ENCODE results near the gene EXOC6B.

Gene EXOC6B

GRCh38 chr2:72413716-72414115, 412.1 kb downstream of the EXOC6B start:
- Histone ChIP-seq H3K4me1 (no peaks in the 10 kb centered on the region), H3K27ac (no peak overlapping the region), H3K36me3 (ENCODE audit: control insufficient read depth, insufficient read depth, low read length) (no peaks in the 10 kb centered on the region), H3K4me2 (ENCODE audit: low read length) (no peak overlapping the region), H3K27me3 (ENCODE audit: control insufficient read depth, insufficient read depth, low read length) (no peaks in the 10 kb centered on the region), H2AFZ (no peak overlapping the region), H3K4me3 (ENCODE audit: low read depth, low read length) (no peak overlapping the region), H3K9ac (no peak overlapping the region), H3K9me3 (ENCODE audit: control insufficient read depth, low read length) (no peaks in the 10 kb centered on the region), H3K79me2 (no peaks in the 10 kb centered on the region)
- TF ChIP-seq CTCF (IDR thresholded peaks at IDR 0.05), result no peak

GRCh38 chr2:72412214-72412613, 413.6 kb downstream of the EXOC6B start:
- Histone ChIP-seq H3K9me3 (ENCODE audit: control insufficient read depth, low read length) (no peaks in the 10 kb centered on the region), H3K4me2 (ENCODE audit: low read length) (no peak overlapping the region), H3K36me3 (ENCODE audit: control insufficient read depth, insufficient read depth, low read length) (no peaks in the 10 kb centered on the region), H3K27ac (no peak overlapping the region), H3K79me2 (no peaks in the 10 kb centered on the region), H3K4me1 (no peaks in the 10 kb centered on the region), H3K27me3 (ENCODE audit: control insufficient read depth, insufficient read depth, low read length) (no peaks in the 10 kb centered on the region), H2AFZ (no peak overlapping the region), H3K4me3 (ENCODE audit: low read depth, low read length) (no peak overlapping the region), H3K9ac (no peak overlapping the region)
- no peak for TF ChIP-seq CTCF (IDR thresholded peaks at IDR 0.05)

- no peaks in the 10 kb centered on the region for H3K79me2 ChIP-seq
- H2AFZ ChIP-seq, result no peak overlapping the region
- no peak overlapping the region for H3K4me2 ChIP-seq (ENCODE audit: low read length)
- H3K27ac ChIP-seq, result no peak overlapping the region
- no peaks in the 10 kb centered on the region for H3K9me3 ChIP-seq (ENCODE audit: control insufficient read depth, low read length)
- H3K9ac ChIP-seq, result no peak overlapping the region
- TF ChIP-seq CTCF (IDR thresholded peaks at IDR 0.05), result no peak
- H3K27me3 ChIP-seq (ENCODE audit: control insufficient read depth, insufficient read depth, low read length), result no peaks in the 10 kb centered on the region
- H3K4me3 ChIP-seq (ENCODE audit: low read depth, low read length), result no peak overlapping the region
- no peaks in the 10 kb centered on the region for H3K4me1 ChIP-seq
- no peaks in the 10 kb centered on the region for H3K36me3 ChIP-seq (ENCODE audit: control insufficient read depth, insufficient read depth, low read length)
These were observed 426.0 kb downstream of the EXOC6B start for GRCh38 chr2:72399879-72400278.

- Histone ChIP-seq H3K4me3 (ENCODE audit: low read depth, low read length) (no peak overlapping the region), H3K9ac (no peak overlapping the region), H3K4me1 (no peaks in the 10 kb centered on the region), H3K4me2 (ENCODE audit: low read length) (no peak overlapping the region), H3K79me2 (no peaks in the 10 kb centered on the region), H2AFZ (no peak overlapping the region), H3K36me3 (ENCODE audit: control insufficient read depth, insufficient read depth, low read length) (no peaks in the 10 kb centered on the region), H3K27ac (no peak overlapping the region), H3K9me3 (ENCODE audit: control insufficient read depth, low read length) (no peaks in the 10 kb centered on the region), H3K27me3 (ENCODE audit: control insufficient read depth, insufficient read depth, low read length) (no peaks in the 10 kb centered on the region)
- no peak for TF ChIP-seq CTCF (IDR thresholded peaks at IDR 0.05)
These were observed 430.7 kb downstream of the EXOC6B start for GRCh38 chr2:72395096-72395495.

GRCh38 chr2:72394541-72395070, 431.2 kb downstream of the EXOC6B start:
- Histone ChIP-seq H3K4me2 (ENCODE audit: low read length) (no peak overlapping the region), H3K79me2 (no peaks in the 10 kb centered on the region), H3K36me3 (ENCODE audit: control insufficient read depth, insufficient read depth, low read length) (no peaks in the 10 kb centered on the region), H3K9ac (no peak overlapping the region), H3K4me3 (ENCODE audit: low read depth, low read length) (no peak overlapping the region), H3K9me3 (ENCODE audit: control insufficient read depth, low read length) (no peaks in the 10 kb centered on the region), H2AFZ (no peak overlapping the region), H3K27ac (no peak overlapping the region), H3K4me1 (no peaks in the 10 kb centered on the region), H3K27me3 (ENCODE audit: control insufficient read depth, insufficient read depth, low read length) (no peaks in the 10 kb centered on the region)
- TF ChIP-seq CTCF (IDR thresholded peaks at IDR 0.05), result no peak

Data from parathyroid adenoma (tissue), 2 donors.